HG02610 (cell line): Measurements from ENCODE around the gene SENP2.
"Not testable (repeated sequence)": the region's sequence is repeated elsewhere in the genome, so short reads cannot be mapped to it uniquely, and the experiment has no call there.

Experiments used
- ATAC-seq: cut with Tn5 transposase; IDR thresholded peaks from one replicate; pipeline ENCODE4 v1.9.1; 2021; ENCODE audit warnings: mild to moderate bottlenecking, moderate library complexity; ENCODE audit not compliant: unreplicated experiment

The SENP2 gene

DNA sequence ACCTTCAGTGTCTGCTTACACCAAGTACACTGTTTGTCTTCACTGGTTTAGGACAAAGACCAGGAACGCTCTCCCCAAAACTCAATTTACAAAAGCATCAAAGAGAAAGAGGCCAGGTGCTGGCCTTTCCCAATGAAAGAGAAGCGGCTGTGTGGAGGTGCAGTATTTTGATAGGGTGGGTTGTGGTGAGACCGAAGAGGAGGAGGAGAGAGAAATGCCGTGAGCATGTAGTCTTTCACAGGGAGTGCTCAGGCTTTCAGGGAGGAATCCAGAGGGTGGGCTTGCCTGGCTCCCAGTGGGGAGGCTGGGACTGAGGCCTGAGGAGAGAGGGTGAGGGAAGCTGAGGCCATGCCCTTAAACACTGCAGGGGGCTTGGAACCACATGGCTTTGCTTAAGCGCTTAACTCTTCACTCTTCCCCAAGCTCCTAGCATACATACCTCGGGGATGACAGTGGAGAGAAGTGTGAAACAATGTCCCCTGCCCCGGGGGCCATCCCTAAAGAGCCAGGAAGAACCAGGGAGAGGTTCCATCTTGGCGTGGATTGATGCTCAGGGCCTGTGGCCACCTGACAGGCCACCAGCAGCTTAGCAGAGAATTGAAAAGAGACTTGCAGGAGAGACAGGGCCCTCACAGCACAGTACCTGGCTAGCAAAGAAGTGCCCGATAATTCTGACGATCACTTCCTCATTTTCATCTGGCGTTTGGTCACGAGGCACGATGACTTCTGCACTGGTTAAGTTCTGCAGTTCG, 60.5 kb downstream of the SENP2 start:
- ATAC-seq = peak; percentile 45

DNA sequence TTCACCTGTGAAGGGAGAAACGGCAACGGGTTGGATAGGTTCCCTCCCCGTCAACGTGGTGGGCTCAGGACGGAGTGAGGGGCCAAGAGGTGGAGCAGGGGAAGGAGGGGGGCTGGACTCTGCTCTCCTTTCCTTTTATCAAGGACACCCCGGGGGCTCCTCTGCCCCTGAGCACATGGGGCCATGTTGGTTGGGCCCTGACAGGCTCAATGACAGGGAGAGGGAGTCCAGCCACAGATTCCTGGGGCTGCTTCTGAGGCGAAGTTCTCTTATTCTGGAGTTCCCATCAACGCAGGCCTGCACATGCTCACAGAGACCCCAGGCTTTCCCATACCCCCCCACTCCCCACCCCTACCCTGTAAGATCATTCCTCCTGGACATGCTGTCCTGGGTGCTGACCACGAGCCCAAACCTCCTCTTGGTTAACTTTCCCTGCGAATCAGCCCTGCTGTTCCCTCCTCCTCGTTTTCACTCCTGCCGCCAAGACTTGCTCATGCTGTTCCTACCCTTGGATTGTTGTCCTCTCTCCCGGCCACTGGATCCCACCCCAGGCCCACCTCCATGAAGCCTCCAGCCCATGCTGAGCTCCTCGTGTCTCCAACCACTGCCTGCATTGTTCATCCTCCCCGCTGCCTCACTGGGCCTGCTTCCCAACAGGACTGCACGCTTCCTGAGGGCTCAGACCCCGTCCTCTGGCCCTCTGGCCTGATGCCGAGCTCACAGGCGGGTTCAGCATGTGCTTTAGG, 61.2 kb downstream of the SENP2 start:
- ATAC-seq = no peak

- no peak for ATAC-seq
Observed at GRCh38 chr3:185647880-185648210, 61.8 kb downstream of the SENP2 start.

GRCh38 chr3:185648396-185648795, 62.3 kb downstream of the SENP2 start:
- ATAC-seq = no peak

GRCh38 chr3:185649414-185649813, 63.3 kb downstream of the SENP2 start:
- ATAC-seq = no peak

GRCh38 chr3:185651971-185652370, 65.9 kb downstream of the SENP2 start:
- ATAC-seq = no peak

DNA sequence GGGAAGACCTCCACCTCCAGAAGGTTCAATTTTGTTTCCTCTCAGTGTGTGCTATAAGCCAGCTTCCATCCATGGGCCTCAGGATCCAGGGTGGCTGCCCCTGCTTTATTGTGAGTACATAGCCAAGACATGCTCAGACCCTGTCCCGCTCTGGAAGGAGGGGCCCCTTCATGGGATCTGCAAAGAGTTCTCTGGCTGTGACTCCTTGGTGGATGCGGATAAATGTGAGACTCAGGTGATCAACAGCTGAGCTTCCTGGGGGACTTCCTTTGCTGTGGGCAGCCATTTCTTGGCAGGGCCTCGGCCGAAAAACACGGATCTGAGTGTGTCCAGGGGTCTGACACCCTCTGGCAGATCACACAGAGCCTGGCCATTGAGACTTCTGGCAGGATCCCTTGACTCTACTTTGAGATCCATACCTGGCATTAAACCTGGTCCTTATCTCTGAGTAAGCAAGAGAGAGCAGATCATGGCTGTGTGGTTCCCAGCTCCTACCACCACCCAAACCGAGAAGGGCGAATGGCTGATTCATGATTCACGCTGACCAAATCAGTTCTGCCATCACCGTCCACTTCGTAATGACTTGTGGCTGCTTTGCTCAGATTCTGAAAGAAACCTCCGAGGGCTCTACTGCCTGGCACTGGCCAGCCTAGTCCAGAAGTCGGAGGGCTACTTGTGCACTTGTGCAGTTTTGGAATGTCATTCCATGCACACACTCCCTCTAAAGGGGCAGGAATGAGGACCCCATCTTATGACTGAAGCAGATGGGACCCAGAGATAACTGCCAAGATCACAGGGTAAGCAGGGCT, 68.1 kb downstream of the SENP2 start:
- no peak for ATAC-seq

- ATAC-seq = no peak
Observed at GRCh38 chr3:185654758-185655145, 68.7 kb downstream of the SENP2 start.

- ATAC-seq = no peak
Observed at GRCh38 chr3:185655426-185656320, 69.6 kb downstream of the SENP2 start.

DNA sequence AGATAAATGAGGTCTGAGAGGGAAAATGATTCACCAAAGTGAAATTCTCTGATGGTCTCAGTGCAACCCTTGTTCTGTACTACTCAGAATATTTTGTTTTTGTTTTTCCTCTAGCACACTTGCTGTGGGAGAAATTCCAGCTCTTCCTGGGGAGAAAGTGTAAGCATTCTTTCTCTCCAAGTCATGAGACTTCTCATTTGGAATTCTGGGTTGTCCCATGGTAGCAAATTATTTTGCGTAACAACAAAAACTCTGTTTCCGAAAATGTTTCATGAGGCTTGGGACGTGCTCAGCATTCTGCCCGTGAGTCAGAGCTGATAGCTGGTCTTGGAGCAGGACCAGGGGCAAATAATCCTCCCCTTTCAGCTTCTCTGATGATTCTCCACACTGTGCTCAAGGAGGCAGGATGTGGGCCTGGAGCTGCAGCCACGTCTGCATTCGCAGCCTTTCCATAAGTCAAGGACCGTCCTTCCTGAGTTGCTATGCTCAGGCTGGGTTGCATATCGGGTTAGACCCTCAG, 70.3 kb downstream of the SENP2 start:
- no peak for ATAC-seq

- no peak for ATAC-seq
Observed at GRCh38 chr3:185657211-185657610, 71.1 kb downstream of the SENP2 start.

- no peak for ATAC-seq
Observed at GRCh38 chr3:185657691-185658503, 71.8 kb downstream of the SENP2 start.

DNA sequence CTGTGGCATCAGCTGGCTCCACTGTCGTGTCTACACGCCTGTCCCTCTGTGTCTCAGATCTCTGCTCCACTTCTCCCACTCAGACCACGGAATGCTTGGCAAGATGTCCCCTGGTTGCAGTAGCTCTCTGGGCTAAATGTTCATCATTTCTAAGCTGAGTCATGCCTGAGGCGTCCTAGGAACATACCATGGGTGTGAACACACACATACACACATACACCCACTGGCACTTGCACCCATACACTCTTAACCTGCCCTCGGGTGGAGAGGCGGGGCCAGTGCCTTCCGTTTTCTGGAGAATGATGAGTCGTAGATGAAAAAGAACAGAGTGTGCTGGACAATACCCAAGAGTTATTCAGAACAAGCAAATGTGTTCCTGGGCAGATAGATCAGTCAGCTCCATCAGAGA, 72.4 kb downstream of the SENP2 start:
- no peak for ATAC-seq

DNA sequence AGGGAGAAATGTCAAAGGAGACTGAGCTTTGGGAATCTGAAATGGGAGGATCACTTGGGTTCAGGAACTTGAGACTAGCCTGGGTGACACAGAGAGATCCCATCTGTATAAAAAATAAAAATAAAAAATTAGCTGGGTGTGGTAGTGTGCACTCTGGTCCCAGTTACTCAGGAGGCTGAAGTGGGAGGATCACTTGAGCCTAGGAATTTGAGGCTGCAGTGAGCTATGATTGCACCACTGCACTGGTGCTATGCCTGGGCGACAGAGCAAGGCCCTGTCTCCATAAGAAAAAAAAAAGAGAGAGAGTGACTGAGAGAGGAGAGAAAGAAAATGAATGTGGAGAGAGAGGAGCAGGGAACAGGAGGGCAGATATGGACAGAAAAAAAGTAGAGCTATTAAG, 72.8 kb downstream of the SENP2 start:
- ATAC-seq = no peak

- ATAC-seq = peak; percentile 66
Observed at GRCh38 chr3:185659942-185660921, 74.1 kb downstream of the SENP2 start.

GRCh38 chr3:185661296-185661695, 75.2 kb downstream of the SENP2 start:
- not testable (repeated sequence) for ATAC-seq

GRCh38 chr3:185661772-185662171, 75.7 kb downstream of the SENP2 start:
- ATAC-seq = no peak

- no peak for ATAC-seq
Observed at GRCh38 chr3:185663929-185664328, 77.8 kb downstream of the SENP2 start.
